HG03097 (cell line): ENCODE measurements around the gene SELENON.
A peak's percentile ranks its signal among the peaks of the same experiment; 100 is the strongest.

ENCODE experiments used
- ATAC-seq: cut with Tn5 transposase; IDR thresholded peaks from one replicate; pipeline ENCODE4 v1.9.1; 2021; ENCODE audit not compliant: unreplicated experiment, low FRiP score

Gene SELENON

DNA sequence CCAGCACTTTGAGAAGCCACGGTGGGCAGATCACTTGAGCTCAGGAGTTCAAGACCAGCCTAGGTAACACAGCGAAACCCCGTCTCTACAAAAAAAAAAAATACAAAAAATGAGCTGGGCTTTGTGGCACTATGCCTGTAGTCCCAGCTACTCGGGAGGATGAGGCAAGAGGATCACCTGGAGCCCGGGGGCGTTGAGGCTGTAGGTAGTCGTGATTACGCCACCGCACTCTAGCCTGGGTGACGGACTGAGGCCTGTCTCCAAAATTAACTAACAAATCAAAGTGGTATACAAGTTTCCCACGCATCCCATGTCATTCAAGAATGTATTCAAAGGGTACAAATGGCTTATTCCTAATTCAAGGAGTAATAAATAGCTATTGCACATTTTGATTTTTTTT lies 56.9 kb downstream of the SELENON start:
- no peak for ATAC-seq

DNA sequence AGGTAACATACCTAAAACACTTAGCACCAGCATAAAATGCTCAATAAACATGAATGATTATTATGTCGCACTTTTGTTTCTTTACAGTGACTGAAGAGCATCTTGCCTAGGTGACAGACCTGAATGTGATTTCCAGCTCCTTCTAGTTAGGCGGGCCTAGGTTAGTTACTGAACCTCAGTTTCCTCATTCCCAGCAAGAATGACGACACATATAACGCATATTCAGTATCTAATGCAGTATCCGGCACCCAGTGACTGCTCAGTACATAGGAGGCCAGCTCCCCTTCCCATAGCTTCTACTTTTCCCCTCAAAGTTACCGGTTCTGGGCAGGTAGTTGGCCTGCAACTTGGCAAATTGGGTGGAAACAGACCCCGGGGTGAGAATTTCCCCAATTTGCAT lies 58.5 kb downstream of the SELENON start:
- no peak for ATAC-seq

DNA sequence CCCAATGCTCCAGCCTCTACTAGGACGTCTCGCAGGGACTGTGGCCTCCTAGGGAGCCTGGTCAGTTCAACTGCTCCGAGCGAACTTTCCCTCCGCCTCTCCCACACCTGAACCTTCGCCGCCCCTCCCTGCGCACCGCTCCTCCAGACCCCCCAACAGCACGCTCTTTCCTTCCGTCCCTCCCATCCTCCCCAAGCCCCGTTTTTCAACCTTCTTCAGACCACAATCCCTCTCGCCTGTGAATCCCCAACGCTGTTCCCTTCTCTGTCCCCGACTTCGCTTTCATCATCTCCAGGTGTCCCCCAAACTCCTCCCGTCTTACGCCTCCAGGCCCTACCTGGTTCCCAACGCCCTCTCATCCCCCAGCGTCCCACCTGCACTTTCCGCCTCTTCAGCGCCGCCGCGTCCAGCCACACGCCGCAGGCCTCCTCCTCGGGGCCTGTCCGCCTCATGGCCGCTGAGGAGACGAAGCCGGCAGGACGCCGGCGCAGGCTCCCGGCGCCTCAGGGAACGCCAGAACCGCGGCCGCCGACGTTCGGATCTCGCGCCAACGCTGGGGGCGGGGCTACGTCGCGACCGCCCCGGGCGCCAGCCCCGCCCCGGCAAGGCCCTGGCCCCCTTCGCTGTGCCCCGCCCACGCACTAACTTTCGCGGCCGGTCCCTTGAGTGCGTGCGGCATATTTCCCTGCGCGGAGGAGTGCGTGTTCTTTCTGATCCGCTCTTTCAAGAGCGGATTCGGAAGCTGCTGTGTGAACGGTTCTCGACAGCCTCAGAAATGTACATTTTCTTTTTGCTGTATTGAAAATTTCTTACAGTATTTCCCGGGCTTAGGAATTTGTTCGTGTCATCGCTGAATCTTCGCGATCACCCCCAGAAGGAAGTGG lies 59.2 kb downstream of the SELENON start, which contains the start of gene AUNIP:
Gene AUNIP, minus strand, starts transcription at position 552 of the 884 bp plus-strand sequence. Its CDS starts 100 bp downstream, at position 452.
- peak; percentile 79 for ATAC-seq

DNA sequence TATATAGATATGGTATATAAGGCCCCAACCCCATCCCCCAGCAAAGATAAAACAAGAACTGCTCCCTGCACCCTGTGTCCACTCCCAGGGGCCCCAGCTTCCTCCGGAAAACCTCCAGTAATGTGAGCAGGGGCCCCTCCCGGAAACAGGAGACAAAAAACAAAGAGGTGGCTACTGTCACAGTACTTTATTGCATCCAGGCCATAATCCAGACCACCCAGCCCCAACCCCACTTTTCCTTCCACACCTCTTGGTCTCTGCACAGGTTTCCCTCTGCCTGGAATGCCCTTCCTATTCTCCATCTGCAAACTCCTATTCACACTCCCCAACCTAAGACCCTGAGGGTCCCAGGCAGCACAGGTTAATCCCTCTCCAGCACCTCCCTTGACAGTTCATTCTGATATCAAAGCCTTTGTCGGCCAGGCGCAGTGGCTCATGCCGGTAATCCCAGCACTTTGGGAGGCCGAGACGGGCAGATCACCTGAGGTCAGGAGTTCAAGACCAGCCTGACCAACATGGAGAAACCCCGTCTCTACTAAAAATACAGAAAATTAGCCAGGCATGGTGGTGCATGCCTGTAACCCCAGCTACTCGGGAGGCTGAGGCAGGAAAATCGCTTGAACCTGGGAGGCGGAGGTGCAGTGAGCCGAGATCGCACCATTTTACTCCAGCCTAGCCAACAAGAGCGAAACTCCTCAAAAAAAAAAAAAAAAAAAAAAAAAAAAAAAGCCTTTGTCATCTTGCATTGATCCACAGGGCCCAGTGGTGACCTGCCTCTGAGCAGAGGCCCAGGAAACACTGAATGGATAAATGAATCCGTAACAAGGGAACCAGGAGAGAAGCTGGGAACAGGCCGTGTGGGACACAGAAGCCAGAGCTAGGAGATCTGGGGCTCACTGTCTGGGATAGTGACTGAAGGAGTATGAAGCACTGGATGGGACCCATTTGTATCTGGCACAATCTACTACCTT lies 61.6 kb downstream of the SELENON start:
- ATAC-seq, result no peak

DNA sequence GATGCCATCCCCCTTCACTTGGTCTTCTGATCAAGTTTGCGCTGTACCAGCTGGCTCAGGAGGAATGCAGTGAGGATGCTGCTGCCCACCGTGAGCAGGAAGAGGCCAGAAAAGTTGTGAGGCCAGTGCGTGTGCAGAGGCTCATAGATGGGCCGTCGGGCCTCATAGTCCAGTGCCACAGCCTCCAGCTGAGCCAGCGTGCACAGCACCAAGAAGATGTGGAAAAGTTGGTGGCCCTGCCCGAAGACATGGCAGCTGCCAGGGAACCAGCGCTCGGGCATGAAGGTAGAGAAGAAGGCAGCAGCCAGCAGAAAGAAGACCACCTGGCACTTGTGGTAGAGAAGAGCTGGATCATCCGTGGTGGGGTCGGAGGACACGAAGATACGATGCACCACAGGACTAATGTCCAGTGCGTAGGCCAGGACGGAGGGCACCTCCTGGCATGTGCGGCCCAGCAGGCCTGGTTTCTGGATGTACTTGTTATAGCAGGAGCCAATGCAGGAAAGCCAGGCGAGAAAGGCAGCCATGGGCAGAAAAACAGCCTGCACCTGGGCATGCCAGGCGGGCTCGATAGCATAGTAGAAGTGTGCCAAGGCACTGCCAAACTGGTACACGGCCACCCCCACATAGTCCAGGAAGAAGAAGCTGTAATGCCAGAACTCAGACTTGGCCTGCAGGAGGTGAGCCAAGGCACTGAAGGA lies 62.9 kb downstream of the SELENON start:
- ATAC-seq, result no peak

DNA sequence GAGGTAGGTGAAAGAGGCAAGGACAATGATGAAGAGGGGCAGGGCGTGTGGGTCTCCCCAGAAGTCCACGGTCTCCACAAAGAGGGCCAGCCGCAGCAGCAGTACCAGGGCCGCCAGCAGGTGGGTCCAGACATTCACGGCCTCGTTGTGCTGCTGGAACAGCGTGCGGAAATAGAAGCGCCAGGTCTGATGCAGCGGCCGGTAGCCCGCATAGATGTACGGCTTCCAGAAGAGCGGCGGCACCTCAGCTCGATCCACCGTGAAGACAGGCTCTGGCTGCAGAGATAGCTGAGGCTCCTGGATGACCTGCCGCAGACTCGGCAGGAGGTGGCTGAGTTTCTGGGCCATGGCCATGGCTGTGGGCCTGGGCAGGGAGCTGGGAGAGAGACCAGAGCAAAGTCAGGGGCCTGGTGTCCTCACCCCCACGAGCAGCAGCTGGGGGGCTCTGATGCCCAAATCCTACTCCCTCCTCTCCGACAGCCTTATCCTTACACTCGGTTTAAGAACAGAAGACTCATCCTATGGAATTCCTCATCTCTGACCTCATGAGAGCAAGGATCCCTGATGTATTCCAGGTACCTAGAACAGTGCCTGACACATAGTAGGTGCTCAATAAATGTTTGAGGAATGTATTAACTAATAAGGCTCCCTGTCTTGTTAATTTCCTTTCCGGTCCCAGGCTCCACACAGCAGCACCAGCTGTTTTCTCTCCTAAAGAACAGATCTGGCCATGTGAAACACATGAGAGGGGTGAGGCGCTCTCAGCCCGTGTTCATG lies 63.7 kb downstream of the SELENON start:
- no peak for ATAC-seq

DNA sequence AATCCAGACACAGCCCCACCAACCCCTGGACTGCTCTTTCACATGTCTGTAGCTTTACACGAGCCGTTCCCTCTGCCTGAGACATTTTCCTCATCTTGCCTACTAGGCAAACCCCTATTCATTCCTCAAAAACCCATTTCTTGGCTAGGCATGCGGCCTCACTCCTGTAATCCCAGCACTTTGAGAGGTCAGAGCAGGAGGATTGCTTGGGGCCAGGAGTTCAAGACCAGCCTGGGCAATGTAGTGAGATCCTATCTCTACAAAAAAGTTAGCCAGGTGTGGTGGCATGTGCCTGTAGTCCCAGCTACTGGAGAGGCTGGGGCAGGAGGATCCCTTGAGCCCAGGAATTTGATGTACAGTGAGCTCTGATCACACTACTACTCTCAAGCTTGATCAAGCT lies 64.4 kb downstream of the SELENON start:
- ATAC-seq, result no peak

DNA sequence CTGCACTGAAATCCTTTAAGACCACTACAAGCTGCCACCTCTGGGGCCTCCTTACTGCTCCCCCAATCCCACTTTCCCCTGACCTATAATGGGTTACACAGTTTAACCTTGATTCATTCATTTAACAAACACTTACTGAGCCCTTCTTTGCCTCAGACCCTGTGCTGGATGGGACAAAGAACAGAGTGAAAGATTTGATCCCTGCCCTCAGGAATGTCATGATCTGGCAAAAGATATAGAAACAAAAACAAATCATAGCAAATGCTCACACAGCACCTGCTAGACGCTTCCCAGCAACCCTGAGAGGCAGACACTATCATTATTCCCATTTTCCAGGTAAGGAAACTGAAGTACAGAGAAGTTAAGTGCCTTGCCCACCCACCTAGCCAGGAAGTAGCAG lies 66.3 kb downstream of the SELENON start:
- ATAC-seq, result no peak

DNA sequence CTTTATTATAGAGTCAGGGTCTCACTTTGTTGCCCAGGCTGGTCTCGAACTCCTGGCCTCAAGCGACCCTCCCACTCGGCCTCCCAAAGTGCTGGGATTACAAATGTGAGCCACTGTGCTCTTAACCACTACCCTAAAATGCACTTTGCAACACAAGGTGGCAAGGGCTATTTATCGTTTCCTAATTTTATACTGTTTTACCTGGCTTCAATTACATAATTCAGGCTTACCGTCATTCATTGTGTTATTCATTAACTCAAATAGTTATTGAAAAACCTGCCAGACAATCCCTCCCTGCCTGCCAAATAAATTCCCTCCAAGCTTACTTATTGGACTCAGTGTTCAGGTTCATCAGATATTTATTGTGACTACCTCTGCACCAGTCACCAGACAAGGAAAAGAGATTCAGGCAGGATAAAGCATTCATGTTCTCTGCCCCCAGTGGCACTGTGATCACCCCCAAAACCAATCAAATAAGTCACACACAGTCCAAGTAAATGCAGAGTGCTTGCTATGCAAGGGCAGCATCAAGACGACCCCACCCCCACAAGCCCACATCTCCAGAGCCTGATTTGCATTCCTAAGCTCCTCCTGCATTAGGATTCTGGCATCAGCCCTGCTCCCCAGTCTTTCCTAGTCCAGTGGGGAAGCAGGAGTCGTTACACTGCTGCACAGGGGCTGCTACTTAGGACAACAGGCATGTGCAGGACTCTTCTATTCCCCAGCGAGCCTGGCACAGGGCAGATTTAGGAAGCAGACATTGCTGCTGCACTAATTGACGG lies 67.4 kb downstream of the SELENON start:
- no peak for ATAC-seq
